ENCODE results near the gene TMEM174.

GRCh38 chr5:73198833-73199592, 26.0 kb downstream of the TMEM174 start:
- no peak for TF ChIP-seq YY1 (IDR thresholded peaks at IDR 0.05; ENCODE audit: low read depth)
- no peak for TF ChIP-seq REST (IDR thresholded peaks at IDR 0.05; ENCODE audit: low read depth)

All from Ishikawa (cell line).